ACHN (cell line): ENCODE measurements around the gene NMT2.
"Not testable (repeated sequence)": the region's sequence is repeated elsewhere in the genome, so short reads cannot be mapped to it uniquely, and the experiment has no call there.

Experiments
- DNase-seq: peaks from one replicate; pipeline ENCODE4 v3.0.0-alpha.2; 2015
- in situ Hi-C: cut with HindIII; loops from 2 replicates; pipeline ENCODE4 v1.10.0; 2017; ENCODE audit warnings: low sequenced_read_pairs, low pct_ligation_motif_present, low pct_unique_long_range_greater_than_20kb

The NMT2 gene

DNA sequence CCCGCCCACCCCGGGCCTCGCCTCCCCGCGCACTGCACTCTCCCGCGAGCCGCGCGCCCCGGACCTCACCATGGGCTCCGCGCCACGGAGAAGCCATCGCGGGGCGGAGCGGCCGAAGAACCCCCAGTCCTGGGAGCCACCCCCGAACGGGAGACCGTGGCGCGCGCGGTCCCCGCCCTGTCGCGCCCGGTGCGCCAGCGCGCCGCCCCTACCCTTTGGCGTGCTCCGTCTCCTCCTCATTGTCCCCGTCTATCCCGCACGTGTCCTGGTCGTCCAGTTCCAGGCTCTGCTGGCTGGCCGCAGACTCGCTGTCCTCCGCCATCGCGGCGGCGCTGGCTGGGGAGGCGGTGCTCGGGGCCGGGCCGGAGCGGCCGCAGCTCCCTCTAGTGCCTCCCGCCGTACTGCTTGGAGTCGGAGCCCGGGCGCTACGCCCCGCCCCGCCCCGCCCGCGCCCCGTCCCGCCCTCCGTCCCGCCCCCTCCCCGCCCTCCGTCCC, at the start of gene NMT2:
Gene NMT2, minus strand, starts transcription at position 403 of the 495 bp plus-strand sequence. Its CDS starts 81 bp downstream, at position 322.
- in situ Hi-C loops: no loop called here
- peak; percentile 77 for DNase-seq

DNA sequence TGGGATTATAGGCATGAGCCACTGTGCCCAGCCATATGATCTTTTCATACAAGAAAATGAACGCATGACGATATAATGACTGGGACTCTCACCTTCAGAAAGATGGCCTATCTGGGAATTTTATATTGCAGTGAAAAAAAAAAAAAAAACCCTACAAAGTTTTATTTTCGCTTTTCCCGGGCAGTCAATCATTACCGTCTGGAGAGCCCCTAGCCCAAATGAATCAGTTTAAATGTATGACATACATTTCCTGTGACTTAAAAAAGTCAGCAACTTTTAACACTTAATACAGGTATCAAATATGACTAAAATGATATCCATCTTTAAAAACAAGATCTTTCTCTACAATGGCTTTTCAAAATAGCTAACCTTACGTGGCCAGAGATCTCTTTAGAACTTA, 48.2 kb upstream of the NMT2 start:
- in situ Hi-C loops: no loop called here
- peak; percentile 25 for DNase-seq

- in situ Hi-C loops: no loop called here
- no peak for DNase-seq
These were observed 45.7 kb upstream of the NMT2 start for GRCh38 chr10:15214237-15214636.

DNA sequence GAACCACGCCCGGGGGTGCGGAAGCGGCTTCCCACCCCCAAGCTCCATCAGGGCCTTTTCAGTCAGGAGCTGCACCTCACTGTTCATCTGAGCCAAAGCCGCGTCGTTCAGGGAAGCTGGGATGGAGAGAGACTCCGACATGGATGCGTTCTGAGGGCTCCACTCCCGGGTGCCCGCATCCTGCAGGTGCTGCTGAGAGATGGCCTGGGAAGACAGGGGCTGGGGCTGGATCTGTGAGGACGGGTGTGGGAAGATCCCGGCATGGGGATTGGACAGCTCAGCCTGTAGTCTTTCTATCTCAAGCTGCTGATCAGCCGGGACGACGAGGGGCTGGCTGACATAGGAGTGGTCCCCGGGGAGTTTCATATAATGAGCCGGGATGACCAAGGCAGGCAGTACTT, 45.0 kb upstream of the NMT2 start:
- in situ Hi-C loops: no loop called here
- DNase-seq: no peak

- in situ Hi-C loops: no loop called here
- DNase-seq: no peak
These were observed 43.0 kb upstream of the NMT2 start for GRCh38 chr10:15211464-15211979.

- in situ Hi-C loops: no loop called here
- no peak for DNase-seq
These were observed 42.0 kb upstream of the NMT2 start for GRCh38 chr10:15210521-15210920.

GRCh38 chr10:15209827-15210509, 41.5 kb upstream of the NMT2 start:
- in situ Hi-C loops: no loop called here
- DNase-seq: peak; percentile 78

GRCh38 chr10:15208221-15208620, 39.7 kb upstream of the NMT2 start:
- in situ Hi-C loops: no loop called here
- DNase-seq: no peak

DNA sequence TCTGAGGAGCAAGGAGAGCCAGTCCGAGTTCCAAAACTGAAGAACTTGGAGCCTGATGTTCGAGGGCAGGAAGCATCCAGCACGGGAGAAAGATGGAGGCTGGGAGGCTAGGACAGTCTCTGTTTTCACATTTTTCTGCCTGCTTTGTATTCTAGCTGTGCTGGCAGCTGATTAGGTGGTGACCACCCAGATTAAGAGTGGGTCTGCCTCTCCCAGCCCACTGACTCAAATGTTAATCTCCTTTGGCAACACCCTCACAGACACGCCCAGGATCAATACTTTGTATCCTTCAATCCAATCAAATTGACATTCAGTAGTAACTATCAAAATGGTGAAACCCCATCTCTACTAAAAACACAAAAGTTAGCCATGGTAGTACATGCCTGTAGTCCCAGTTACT, 38.9 kb upstream of the NMT2 start:
- in situ Hi-C loops: not testable (repeated sequence)

GRCh38 chr10:15202639-15203038, 34.1 kb upstream of the NMT2 start:
- no peak for DNase-seq
- in situ Hi-C loops: no loop called here

More for the DNA sequence above, 38.9 kb upstream of the NMT2 start:
- not testable (repeated sequence) for DNase-seq

- DNase-seq, in situ Hi-C loops: not testable (repeated sequence)
These were observed 33.8 kb upstream of the NMT2 start for GRCh38 chr10:15202301-15202621.

DNA sequence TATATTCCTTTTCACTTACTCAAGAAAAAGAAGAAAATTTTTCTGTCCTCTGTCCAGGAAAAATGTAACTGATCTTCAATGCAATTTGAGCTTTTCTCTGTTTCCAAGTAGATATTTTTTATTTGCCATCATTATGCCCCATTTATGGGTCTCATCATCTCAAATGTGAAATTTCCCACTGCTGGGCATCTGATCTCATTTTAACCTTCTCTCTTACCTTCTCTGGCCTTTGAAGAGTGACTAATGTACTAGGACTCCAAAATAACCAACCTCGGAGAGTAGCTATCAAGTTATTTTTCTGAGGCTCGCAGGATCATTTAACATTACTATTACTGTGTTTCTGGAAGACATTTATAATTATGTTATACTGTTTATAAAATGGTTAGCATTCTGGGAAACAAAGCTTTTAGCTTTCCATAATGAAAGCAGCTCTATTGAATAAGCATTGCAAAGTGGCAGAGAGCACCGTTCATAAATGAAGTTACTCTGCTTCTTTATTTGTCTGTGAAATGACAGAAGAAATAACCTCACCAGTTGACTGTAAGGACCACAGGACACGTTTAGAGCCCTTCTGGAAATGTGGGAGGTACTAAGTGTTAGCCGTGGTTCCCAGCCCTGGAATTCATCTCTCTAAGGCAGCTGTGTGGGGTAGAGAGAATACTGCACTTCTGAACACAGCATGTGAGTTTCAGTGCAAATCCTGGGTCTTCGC, 33.3 kb upstream of the NMT2 start:
- in situ Hi-C loops: no loop called here
- peak; percentile 84 for DNase-seq

GRCh38 chr10:15200626-15201025, 32.1 kb upstream of the NMT2 start:
- peak; percentile 96 for DNase-seq
- in situ Hi-C loops: no loop called here

DNA sequence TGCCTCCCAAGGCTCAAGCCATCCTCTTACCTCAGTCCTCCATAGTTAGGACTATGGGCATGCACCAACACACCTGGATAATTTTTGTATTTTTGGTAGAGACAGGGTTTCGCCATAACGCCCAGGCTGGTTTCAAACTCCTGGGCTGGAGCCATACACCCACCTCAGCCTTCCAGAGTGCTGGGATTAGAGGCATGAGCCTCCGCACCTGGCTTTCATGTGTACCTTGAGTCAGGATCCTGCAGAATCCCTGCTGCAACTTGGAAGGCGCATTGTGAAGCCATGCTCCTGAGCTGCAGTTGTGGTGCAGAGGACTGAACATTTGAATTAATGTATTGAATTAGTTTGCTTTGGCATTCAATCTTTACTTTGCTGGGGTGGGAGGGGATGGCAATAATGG, 29.4 kb upstream of the NMT2 start:
- in situ Hi-C loops: no loop called here
- no peak for DNase-seq

DNA sequence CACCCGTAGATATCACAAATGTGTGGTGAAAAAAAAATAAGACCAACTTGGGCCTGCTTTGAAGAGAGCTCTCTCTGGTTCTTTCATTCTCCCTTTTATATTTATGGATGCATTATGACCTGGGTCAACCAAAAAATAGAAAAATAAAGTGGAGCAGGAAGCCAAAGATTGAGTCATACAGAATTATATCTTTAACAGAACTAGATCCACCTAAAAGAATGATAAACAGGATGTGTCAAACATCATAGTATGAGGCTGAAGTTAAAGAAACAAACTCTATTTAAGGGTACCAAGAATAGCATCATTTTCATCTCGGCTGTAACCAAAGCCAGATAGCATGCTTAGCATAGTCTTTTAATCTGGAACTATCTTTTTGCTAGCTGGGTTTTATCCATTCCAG, 28.8 kb upstream of the NMT2 start:
- DNase-seq: no peak
- in situ Hi-C loops: no loop called here

GRCh38 chr10:15196021-15196834, 27.7 kb upstream of the NMT2 start:
- in situ Hi-C loops: no loop called here
- no peak for DNase-seq

- in situ Hi-C loops: no loop called here
- no peak for DNase-seq
These were observed 20.8 kb upstream of the NMT2 start for GRCh38 chr10:15189133-15189885.

DNA sequence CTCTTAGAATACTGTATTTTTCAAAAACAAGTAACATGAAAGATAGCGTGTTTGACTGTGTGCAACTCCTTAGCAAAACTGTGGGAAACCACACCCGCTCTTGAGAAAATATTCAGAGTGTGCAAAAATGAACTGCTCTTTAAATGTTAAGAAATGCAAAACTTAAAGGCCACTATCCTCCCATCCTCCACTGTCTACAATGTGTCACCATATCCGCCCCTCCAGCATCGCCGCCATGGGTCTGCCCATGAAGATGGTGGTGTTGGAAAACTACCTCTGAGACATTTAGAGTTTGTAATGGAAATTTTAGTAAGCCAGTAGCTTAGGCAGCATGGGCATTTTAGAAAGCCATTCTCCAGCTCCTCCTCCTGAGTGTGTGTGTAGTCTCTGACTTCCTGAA, 20.1 kb upstream of the NMT2 start:
- in situ Hi-C loops: no loop called here
- DNase-seq: no peak
